ENCODE data around the gene TMA7B.
A peak's percentile ranks its signal among the peaks of the same experiment; 100 is the strongest.

Gene TMA7B

GRCh38 chr22:39954584-39955055 is 5.6 kb upstream of the TMA7B start:
- TF ChIP-seq, protein P1, sequence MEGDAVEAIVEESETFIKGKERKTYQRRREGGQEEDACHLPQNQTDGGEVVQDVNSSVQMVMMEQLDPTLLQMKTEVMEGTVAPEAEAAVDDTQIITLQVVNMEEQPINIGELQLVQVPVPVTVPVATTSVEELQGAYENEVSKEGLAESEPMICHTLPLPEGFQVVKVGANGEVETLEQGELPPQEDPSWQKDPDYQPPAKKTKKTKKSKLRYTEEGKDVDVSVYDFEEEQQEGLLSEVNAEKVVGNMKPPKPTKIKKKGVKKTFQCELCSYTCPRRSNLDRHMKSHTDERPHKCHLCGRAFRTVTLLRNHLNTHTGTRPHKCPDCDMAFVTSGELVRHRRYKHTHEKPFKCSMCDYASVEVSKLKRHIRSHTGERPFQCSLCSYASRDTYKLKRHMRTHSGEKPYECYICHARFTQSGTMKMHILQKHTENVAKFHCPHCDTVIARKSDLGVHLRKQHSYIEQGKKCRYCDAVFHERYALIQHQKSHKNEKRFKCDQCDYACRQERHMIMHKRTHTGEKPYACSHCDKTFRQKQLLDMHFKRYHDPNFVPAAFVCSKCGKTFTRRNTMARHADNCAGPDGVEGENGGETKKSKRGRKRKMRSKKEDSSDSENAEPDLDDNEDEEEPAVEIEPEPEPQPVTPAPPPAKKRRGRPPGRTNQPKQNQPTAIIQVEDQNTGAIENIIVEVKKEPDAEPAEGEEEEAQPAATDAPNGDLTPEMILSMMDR (IDR thresholded peaks at IDR 0.05; ENCODE audit: low read depth, low read length), result no peak

DNA sequence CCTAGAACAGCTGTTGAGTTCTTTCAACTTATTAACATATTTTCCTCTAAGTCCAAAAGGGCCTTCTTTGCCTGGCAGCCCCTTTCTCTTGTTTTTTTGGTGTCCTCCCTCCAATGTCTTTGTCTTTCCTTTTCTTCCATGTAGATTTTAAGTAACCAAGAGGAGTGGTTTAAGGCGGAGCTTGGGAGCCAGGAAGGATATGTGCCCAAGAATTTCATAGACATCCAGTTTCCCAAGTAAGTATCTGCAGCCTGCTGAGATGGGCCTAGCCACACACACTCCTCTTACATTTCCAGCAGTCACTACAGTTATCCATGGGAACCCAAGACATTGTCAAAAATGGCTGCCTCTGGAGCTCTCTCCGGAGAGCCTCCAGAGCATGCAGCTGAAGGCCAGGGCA is 4.5 kb upstream of the TMA7B start:
- no peak overlapping the region for H3K4me3 ChIP-seq (ENCODE audit: low read depth, low read length)
- TF ChIP-seq, protein P1 (IDR thresholded peaks at IDR 0.05; ENCODE audit: low read depth, low read length), result no peak

More at GRCh38 chr22:39954584-39955055, 5.6 kb upstream of the TMA7B start:
- H3K4me3 ChIP-seq (ENCODE audit: low read depth, low read length), result no peak overlapping the region

DNA sequence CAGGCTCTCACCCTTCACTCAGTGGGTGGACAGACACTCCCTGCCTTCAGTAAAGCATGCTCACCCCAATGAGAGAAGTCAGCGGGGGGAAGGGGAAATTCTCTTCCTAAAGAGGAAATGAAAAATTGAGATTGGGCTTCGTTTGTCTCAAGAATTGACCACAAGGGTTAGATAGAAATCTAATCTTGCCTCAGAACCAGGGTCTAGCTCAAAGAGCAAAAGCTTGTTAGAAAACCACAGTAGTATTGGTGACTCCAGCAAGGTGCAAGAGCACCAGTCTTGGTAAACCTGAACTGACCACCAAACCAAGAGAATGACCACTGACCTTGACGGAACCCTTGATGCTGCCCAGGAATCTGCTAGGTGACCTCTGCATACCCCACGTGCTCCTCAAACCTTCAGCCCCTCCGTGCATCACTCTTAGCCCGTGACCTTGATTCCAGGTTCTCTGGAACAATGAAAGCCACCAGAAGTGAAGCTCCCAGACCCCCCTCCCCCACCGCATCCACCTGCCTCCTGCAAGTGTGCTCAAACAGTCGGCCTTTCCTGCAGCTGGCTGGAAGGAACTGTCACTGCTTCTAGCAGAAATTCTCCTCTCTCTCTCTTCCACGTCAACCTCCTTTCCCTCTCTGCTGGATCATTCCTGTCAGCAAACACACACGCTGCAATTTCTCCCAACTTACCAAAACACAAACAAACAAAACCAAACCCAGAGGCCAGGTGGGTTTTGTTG is 3.1 kb upstream of the TMA7B start:
- TF ChIP-seq, protein P1 (IDR thresholded peaks at IDR 0.05; ENCODE audit: low read depth, low read length), result no peak
- no peak overlapping the region for H3K4me3 ChIP-seq (ENCODE audit: low read depth, low read length)

- TF ChIP-seq, protein P1 (IDR thresholded peaks at IDR 0.05; ENCODE audit: low read depth, low read length), result no peak
- H3K4me3 ChIP-seq (ENCODE audit: low read depth, low read length), result no peak overlapping the region
These were observed 2.0 kb upstream of the TMA7B start for GRCh38 chr22:39958009-39958711.

DNA sequence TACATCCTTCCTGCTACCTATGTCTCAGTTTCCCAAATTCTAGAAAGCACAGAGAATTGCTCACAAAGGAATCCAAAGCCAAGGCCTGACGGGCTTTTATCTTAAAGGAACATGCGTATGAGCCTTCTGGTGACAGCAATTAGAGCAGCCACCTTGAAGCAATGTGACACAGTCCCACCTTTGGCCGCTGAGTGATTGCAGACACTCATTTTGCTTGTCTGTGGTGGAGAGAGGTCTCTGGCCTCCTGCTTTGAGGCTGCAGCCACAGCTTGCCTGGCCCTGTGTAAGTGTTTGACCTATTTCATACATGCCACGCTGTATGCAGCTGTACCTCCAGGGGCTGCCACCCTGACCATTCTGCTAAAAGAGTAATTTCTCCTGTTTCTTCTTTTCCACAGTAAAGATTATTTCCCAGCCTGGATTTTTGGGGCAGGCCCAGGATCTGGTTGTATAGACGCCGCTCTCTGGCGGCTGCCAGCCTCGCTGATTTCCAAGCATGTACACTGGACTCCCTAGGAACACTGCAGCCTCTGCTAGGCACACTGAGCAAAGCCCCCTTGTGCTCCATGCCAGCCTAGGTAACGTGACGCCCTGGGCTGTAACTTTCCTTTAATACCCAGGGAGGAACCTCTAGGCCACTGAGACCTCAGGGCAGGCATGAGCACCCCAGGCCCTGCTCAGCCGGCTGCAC is 1.1 kb upstream of the TMA7B start:
- no peak overlapping the region for H3K4me3 ChIP-seq (ENCODE audit: low read depth, low read length)
- TF ChIP-seq, protein P1 (IDR thresholded peaks at IDR 0.05; ENCODE audit: low read depth, low read length), result no peak

DNA sequence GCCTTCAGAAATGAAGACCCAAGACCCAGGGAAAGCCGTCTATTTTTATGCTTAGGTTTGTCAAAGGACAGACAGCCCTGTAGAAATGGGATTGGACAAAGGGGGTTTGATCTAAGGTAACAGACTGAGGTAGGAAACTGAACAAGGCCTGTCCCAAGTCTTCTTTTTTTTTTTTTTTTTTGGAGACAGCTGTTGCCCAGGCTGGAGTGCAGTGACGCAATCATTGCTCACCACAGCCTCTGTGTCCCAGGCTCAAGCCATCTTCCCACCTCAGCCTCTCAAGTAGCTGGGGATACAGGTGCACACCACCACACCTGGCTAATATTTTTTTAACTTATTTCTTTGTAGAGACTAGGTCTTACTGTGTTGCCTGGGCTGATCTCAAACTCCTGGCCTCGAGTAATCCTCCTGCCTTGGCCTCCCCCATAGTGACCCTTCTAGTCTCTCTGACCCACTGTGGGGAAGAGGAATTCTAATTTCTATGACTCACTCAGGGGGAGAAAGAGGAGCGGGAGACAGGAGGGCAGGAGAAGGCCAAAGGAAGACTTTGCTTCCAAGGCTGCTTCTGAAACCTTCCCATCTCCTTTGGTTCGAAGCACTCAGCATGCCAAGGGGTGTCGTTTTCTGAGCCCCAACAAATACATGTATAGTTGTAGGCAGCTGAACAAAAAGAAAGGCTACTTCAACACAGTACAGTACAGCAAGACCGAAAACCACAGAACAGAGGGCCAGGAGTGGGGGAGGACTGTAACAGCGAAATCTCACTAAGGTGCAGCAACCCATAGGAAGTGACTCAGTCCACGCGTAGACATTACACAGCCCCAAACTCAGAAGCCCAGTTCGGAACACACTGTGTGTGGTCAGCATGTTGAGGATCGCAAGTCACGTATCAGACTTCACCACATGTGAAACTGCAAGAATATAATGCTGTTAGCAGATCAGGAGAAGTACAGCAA is 872 bp downstream of the TMA7B start:
- TF ChIP-seq, protein P1 (IDR thresholded peaks at IDR 0.05; ENCODE audit: low read depth, low read length), result no peak
- peak overlapping the region; percentile 19 for H3K4me3 ChIP-seq (ENCODE audit: low read depth, low read length)

Data from WI38 (cell line).